Measurements from ENCODE around the gene MRPL53. TPM values are rescaled to one million over a fixed set of nuclear protein-coding genes. Genes with fewer than 3 reads are reported as not detected.
A peak's percentile ranks its signal among the peaks of the same experiment; 100 is the strongest.

MRPL53 gene
- total and polyA plus RNA-seq, 4 donors = 12.6 to 72.5 (median 36.1) TPM

DNA sequence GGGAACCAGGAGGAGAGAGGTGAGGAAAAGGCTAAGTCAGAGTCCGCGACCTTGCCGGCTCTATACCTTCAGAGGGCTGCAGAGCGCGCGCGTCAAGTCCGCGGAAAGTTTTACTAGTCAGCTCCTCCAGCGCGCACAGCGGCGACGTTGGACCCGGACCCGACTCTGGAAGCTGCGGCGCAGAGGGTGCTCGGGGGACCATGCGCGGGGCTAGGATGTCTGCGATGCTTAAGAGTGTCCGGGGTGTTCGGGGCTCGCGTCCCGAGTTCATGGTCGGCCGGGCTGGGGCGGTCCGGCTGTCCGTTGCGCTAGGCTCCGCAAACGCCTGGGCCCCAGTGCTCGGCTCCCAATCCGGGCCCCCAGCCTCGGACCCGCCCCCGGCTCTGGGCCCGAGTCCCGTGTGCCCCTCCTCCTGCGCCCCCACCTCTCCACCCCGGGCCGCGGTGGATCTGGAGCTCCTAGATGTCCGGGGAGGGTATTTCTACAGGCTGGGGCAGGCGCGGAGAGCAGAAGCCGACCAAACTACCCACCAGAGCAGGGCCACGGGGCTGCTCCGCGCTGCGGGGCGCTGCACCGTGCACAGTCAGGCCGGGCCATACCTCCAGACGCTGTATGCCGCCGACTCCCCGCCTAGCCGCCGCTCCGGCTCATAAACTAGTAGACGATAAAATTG, 26.9 kb upstream of the MRPL53 start, which contains the start of gene LBX2:
TSS of gene LBX2 (minus strand) at position 337 of the 673 bp plus-strand sequence. CDS start at position 271, 66 bp downstream.
- peak; percentile 42 for DNase-seq (ENCODE audit: low spot score)
- no peaks in the 10 kb centered on the region for H3K27me3 ChIP-seq (ENCODE audit: control insufficient read depth in 4 of 4, insufficient read depth in 4 of 4, low read length in 3 of 4)
- peak within 1 kb of the TSS; percentile 7 to 50 (median 50) for H3K4me3 ChIP-seq (ENCODE audit: low read depth in 1 of 3, low read length in 3 of 3)
- H3K36me3 ChIP-seq (ENCODE audit: control insufficient read depth in 4 of 4, insufficient read depth in 3 of 4, low read depth in 1 of 4, low read length in 3 of 4) = no peaks in the 10 kb centered on the region
- no peak within 1 kb of the TSS for H3K27ac ChIP-seq (ENCODE audit: low read depth in 1 of 2, low read length in 2 of 2)
- peak within 1 kb of the TSS in 1 of 2 donors; percentile 23 for H3K9ac ChIP-seq (ENCODE audit: low read depth in 1 of 2, low read length in 2 of 2)
- no peaks in the 10 kb centered on the region for H3K9me3 ChIP-seq (ENCODE audit: control insufficient read depth in 4 of 4, low read length in 3 of 4)
- WGBS = 14% methylated on average over 65 of the region's 65 CpGs
- TF ChIP-seq EGR1 (IDR thresholded peaks at IDR 0.05; ENCODE audit: low read depth in 2 of 2) (no peak), RXRA (IDR thresholded peaks at IDR 0.05) (no peak), FOXA1 (IDR thresholded peaks at IDR 0.05) (no peak), GABPA (IDR thresholded peaks at IDR 0.05 in 1 of 2, conservative IDR thresholded peaks at IDR 0.05 in 1 of 2) (no peak), YY1 (IDR thresholded peaks at IDR 0.05) (no peak), NR2F2 (IDR thresholded peaks at IDR 0.05) (no peak), SP1 (IDR thresholded peaks at IDR 0.05) (no peak), HNF4G (IDR thresholded peaks at IDR 0.05) (no peak), FOXA2 (IDR thresholded peaks at IDR 0.05) (no peak), RAD21 (IDR thresholded peaks at IDR 0.05) (no peak), HNF4A (conservative IDR thresholded peaks at IDR 0.05) (no peak)
- TF ChIP-seq, protein P1, sequence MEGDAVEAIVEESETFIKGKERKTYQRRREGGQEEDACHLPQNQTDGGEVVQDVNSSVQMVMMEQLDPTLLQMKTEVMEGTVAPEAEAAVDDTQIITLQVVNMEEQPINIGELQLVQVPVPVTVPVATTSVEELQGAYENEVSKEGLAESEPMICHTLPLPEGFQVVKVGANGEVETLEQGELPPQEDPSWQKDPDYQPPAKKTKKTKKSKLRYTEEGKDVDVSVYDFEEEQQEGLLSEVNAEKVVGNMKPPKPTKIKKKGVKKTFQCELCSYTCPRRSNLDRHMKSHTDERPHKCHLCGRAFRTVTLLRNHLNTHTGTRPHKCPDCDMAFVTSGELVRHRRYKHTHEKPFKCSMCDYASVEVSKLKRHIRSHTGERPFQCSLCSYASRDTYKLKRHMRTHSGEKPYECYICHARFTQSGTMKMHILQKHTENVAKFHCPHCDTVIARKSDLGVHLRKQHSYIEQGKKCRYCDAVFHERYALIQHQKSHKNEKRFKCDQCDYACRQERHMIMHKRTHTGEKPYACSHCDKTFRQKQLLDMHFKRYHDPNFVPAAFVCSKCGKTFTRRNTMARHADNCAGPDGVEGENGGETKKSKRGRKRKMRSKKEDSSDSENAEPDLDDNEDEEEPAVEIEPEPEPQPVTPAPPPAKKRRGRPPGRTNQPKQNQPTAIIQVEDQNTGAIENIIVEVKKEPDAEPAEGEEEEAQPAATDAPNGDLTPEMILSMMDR (IDR thresholded peaks at IDR 0.05; ENCODE audit: low read depth, low read length, missing input control) = no peak
- TF ChIP-seq, protein P2, sequence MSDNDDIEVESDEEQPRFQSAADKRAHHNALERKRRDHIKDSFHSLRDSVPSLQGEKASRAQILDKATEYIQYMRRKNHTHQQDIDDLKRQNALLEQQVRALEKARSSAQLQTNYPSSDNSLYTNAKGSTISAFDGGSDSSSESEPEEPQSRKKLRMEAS (IDR thresholded peaks at IDR 0.05) = no peak
- TF ChIP-seq, protein P3, sequence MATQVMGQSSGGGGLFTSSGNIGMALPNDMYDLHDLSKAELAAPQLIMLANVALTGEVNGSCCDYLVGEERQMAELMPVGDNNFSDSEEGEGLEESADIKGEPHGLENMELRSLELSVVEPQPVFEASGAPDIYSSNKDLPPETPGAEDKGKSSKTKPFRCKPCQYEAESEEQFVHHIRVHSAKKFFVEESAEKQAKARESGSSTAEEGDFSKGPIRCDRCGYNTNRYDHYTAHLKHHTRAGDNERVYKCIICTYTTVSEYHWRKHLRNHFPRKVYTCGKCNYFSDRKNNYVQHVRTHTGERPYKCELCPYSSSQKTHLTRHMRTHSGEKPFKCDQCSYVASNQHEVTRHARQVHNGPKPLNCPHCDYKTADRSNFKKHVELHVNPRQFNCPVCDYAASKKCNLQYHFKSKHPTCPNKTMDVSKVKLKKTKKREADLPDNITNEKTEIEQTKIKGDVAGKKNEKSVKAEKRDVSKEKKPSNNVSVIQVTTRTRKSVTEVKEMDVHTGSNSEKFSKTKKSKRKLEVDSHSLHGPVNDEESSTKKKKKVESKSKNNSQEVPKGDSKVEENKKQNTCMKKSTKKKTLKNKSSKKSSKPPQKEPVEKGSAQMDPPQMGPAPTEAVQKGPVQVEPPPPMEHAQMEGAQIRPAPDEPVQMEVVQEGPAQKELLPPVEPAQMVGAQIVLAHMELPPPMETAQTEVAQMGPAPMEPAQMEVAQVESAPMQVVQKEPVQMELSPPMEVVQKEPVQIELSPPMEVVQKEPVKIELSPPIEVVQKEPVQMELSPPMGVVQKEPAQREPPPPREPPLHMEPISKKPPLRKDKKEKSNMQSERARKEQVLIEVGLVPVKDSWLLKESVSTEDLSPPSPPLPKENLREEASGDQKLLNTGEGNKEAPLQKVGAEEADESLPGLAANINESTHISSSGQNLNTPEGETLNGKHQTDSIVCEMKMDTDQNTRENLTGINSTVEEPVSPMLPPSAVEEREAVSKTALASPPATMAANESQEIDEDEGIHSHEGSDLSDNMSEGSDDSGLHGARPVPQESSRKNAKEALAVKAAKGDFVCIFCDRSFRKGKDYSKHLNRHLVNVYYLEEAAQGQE (IDR thresholded peaks at IDR 0.05) = no peak
- TF ChIP-seq, protein P4, sequence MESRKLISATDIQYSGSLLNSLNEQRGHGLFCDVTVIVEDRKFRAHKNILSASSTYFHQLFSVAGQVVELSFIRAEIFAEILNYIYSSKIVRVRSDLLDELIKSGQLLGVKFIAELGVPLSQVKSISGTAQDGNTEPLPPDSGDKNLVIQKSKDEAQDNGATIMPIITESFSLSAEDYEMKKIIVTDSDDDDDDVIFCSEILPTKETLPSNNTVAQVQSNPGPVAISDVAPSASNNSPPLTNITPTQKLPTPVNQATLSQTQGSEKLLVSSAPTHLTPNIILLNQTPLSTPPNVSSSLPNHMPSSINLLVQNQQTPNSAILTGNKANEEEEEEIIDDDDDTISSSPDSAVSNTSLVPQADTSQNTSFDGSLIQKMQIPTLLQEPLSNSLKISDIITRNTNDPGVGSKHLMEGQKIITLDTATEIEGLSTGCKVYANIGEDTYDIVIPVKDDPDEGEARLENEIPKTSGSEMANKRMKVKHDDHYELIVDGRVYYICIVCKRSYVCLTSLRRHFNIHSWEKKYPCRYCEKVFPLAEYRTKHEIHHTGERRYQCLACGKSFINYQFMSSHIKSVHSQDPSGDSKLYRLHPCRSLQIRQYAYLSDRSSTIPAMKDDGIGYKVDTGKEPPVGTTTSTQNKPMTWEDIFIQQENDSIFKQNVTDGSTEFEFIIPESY (IDR thresholded peaks at IDR 0.05) = no peak
- peaks cover 19 to 77% (median 60%) of the 10 kb centered on the region in 4 donors for H3K4me1 ChIP-seq (ENCODE audit: control insufficient read depth in 4 of 4, insufficient read depth in 4 of 4, low read length in 3 of 4)
